ENCODE data around the gene GPX3. TPM values are rescaled to one million over a fixed set of nuclear protein-coding genes. Genes with fewer than 3 reads are reported as not detected.
A peak's percentile ranks its signal among the peaks of the same experiment; 100 is the strongest.

The GPX3 gene
- total and polyA plus RNA-seq, 9 of the 15 experiments (the other 6 are each of a cell fraction or from before 2014, with no cell fraction given), result 0.25 to 0.86 TPM; not detected in 7

DNA sequence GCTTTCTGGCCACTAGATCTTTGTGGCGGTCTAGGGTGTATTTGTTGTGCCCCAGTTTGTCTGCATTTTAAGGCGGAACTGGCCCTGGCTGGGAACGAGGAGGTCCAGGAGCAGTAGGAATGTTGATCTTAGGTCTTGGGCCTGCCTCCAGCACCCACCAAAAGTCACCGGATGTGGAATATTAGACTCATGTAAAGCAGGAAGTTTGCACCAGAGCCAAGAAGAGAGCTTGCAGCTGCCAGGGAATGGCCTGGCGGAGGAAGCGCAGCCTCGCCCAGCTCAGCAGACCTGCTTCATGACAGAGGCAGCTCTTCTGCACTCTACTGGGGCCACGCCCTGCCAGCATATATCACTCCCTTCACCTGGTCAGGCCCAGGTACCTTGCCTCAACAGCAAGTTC is 3.3 kb downstream of the GPX3 start (continued):
- TF ChIP-seq PBX2 (CRISPR knock-in tag; IDR thresholded peaks at IDR 0.05; ENCODE audit: low read depth) (no peak), PBX2 (tag; conservative IDR thresholded peaks at IDR 0.05; ENCODE audit: low read depth) (no peak), KDM2B (CRISPR knock-in tag; IDR thresholded peaks at IDR 0.05) (no peak), HMG20A (CRISPR knock-in tag; conservative IDR thresholded peaks at IDR 0.05) (no peak), MBD2 (IDR thresholded peaks at IDR 0.05; ENCODE audit: borderline replicate concordance, low read depth) (no peak)

- ChIA-PET POLR2A (interaction anchor here (0.6 to 2.9 kb wide), 3 partner anchors 8 to 215 kb away, joined by 3 to 11 read pairs (median 3); no protein-coding TSS in a partner anchor), CTCF (ENCODE audit: low intra/inter-chr PET ratio) (interaction anchor here (0.6 kb wide), 1 partner anchor 259 kb away, joined by 4 read pairs; no protein-coding TSS in a partner anchor)
- no peak overlapping the region for H3K4me2 ChIP-seq (ENCODE audit: insufficient read depth, low read length)
- TF ChIP-seq PRDM10 (IDR thresholded peaks at IDR 0.05; ENCODE audit: partially characterized antibody) (no peak), ZNF764 (CRISPR knock-in tag; IDR thresholded peaks at IDR 0.05; ENCODE audit: low read depth) (no peak), NUFIP1 (IDR thresholded peaks at IDR 0.05; ENCODE audit: partially characterized antibody) (no peak), NR3C1 (CRISPR knock-in tag; IDR thresholded peaks at IDR 0.05) (peak; percentile 84; the same call in 1 of the 2 replicates), NBN (IDR thresholded peaks at IDR 0.05; ENCODE audit: low read depth) (no peak), DMBX1 (CRISPR knock-in tag; IDR thresholded peaks at IDR 0.05; ENCODE audit: borderline replicate concordance) (no peak), KHSRP (IDR thresholded peaks at IDR 0.05) (no peak), PRMT5 (CRISPR knock-in tag; IDR thresholded peaks at IDR 0.05) (peak; percentile 85; the same call in 1 of the 2 replicates), FOXA1 (IDR thresholded peaks at IDR 0.05; ENCODE audit: borderline replicate concordance) (no peak), HDAC6 (IDR thresholded peaks at IDR 0.05; ENCODE audit: low read depth, low read length) (no peak)
Observed at GRCh38 chr5:151024440-151025249, 4.3 kb downstream of the GPX3 start.

More at GRCh38 chr5:151024440-151025249, 4.3 kb downstream of the GPX3 start:
- BruUV-seq (replicated peaks), result no TSS peak
- no peaks in the 10 kb centered on the region for H3K9me3 ChIP-seq (replicated peaks; ENCODE audit: control insufficient read depth, insufficient read depth, low read depth, low read length)
- no peak for DNase-seq (ENCODE audit: extremely low read depth in 1 of 4, low spot score in 3 of 4)
- intact Hi-C loops (cut with micrococcal nuclease), result no loop called here
- no peak for FAIRE-seq
- WGBS (ENCODE audit: insufficient coverage, low coverage, missing lambda C conversion rate), result 81% methylated on average over 6 of the region's 7 CpGs
- no peak overlapping the region; the same call in 2 of the 3 replicates for H3K27ac ChIP-seq (ENCODE audit: extremely low read depth, low read depth, low read length)
- ATAC-seq, result no peak
- no peaks in the 10 kb centered on the region for H3K9me1 ChIP-seq (ENCODE audit: control insufficient read depth, insufficient read depth, low read length)
- no peak overlapping the region for H2AFZ ChIP-seq (ENCODE audit: low read depth, low read length)
- no peaks in the 10 kb centered on the region for H3K79me2 ChIP-seq (ENCODE audit: control insufficient read depth, insufficient read depth, low read length)
- peaks cover 33 to 35% of the 10 kb centered on the region in 2 experiments for H3K4me1 ChIP-seq (replicated peaks in 1 of 2; ENCODE audit: control insufficient read depth in 2 of 2, insufficient read depth in 2 of 2, low read length in 2 of 2)
- no peak overlapping the region for H3K4me3 ChIP-seq
- no peak overlapping the region; a peak in 1 of 4 replicates for H3K9ac ChIP-seq (ENCODE audit: insufficient read depth in 1 of 2, low read depth in 2 of 2, low read length in 2 of 2)
- H4K20me1 ChIP-seq (replicated peaks; ENCODE audit: control insufficient read depth, insufficient read depth, low read length), result no peaks in the 10 kb centered on the region
- H3K27me3 ChIP-seq (ENCODE audit: control insufficient read depth in 2 of 2, insufficient read depth in 2 of 2, low read length in 2 of 2), result no peaks in the 10 kb centered on the region
- in situ Hi-C loops (cut with MboI), result no loop called here
- H3K36me3 ChIP-seq (ENCODE audit: control insufficient read depth, insufficient read depth, low read length), result peaks cover 17% of the 10 kb centered on the region; the same call in 2 of the 3 replicates

Measured in K562 (cell line).